ENCODE results near the gene CCDC107. TPM values are rescaled to one million over a fixed set of nuclear protein-coding genes. Genes with fewer than 3 reads are reported as not detected.
"Not testable (repeated sequence)": the region's sequence is repeated elsewhere in the genome, so short reads cannot be mapped to it uniquely, and the experiment has no call there.

The CCDC107 gene
- 103 TPM for total RNA-seq
- long read RNA-seq, transcript CCDC107-204 (6 exons, 1,173 nt) = minor isoform, 36 of 144 reads
- long read RNA-seq, transcript CCDC107-206 (5 exons, 1,242 nt) = major isoform, 65 of 144 reads
- long read RNA-seq, transcript CCDC107-202 (4 exons, 1,016 nt) = minor isoform, 10 of 144 reads
- long read RNA-seq, partial matches to known transcripts = 6 of 144 reads
- long read RNA-seq, other reads (novel, unspliced or antisense) = 23 of 144 reads

GRCh38 chr9:35658137-35658967 lies at the start of gene CCDC107:
Gene CCDC107 (plus strand): TSS chr9:35658292. CDS start chr9:35658380, 88 bp downstream.
- peak; percentile 94 for DNase-seq (ENCODE audit: low spot score)

GRCh38 chr9:35609001-35609819 lies 48.9 kb upstream of the CCDC107 start:
- peak; percentile 87 for DNase-seq (ENCODE audit: low spot score)

GRCh38 chr9:35609820-35610163 lies 48.3 kb upstream of the CCDC107 start:
- peak; percentile 78 for DNase-seq (ENCODE audit: low spot score)

- peak; percentile 75 for DNase-seq (ENCODE audit: low spot score)
These were observed 46.8 kb upstream of the CCDC107 start for GRCh38 chr9:35611230-35611797.

GRCh38 chr9:35612066-35612465 lies 46.0 kb upstream of the CCDC107 start:
- DNase-seq (ENCODE audit: low spot score) = peak; percentile 37

- DNase-seq (ENCODE audit: low spot score) = no peak
These were observed 45.2 kb upstream of the CCDC107 start for GRCh38 chr9:35612843-35613242.

GRCh38 chr9:35615981-35616680 lies 42.0 kb upstream of the CCDC107 start:
- peak; percentile 67 for DNase-seq (ENCODE audit: low spot score)

GRCh38 chr9:35616681-35617459 lies 41.2 kb upstream of the CCDC107 start:
- DNase-seq (ENCODE audit: low spot score) = peak; percentile 57

GRCh38 chr9:35617548-35617947 lies 40.5 kb upstream of the CCDC107 start:
- DNase-seq (ENCODE audit: low spot score) = no peak

GRCh38 chr9:35618325-35618727 lies 39.8 kb upstream of the CCDC107 start, which contains the start of gene CD72:
Gene CD72 (minus strand): TSS chr9:35618413. CDS start chr9:35618303, 110 bp downstream.
- no peak for DNase-seq (ENCODE audit: low spot score)

GRCh38 chr9:35618854-35619799 lies 39.0 kb upstream of the CCDC107 start:
- no peak for DNase-seq (ENCODE audit: low spot score)

GRCh38 chr9:35619800-35620158 lies 38.3 kb upstream of the CCDC107 start:
- no peak for DNase-seq (ENCODE audit: low spot score)

- no peak for DNase-seq (ENCODE audit: low spot score)
These were observed 30.5 kb upstream of the CCDC107 start for GRCh38 chr9:35627575-35627974.

GRCh38 chr9:35628389-35628991 lies 29.6 kb upstream of the CCDC107 start:
- DNase-seq (ENCODE audit: low spot score) = no peak

GRCh38 chr9:35629597-35629996 lies 28.5 kb upstream of the CCDC107 start:
- DNase-seq (ENCODE audit: low spot score) = peak; percentile 45

GRCh38 chr9:35635730-35636129 lies 22.4 kb upstream of the CCDC107 start:
- peak; percentile 2 for DNase-seq (ENCODE audit: low spot score)

- DNase-seq (ENCODE audit: low spot score) = peak; percentile 68
These were observed 21.8 kb upstream of the CCDC107 start for GRCh38 chr9:35636135-35636876.

GRCh38 chr9:35636877-35637246 lies 21.2 kb upstream of the CCDC107 start:
- not testable (repeated sequence) for DNase-seq (ENCODE audit: low spot score)
